ENCODE measurements around the gene ADAM30. TPM values are rescaled to one million over a fixed set of nuclear protein-coding genes. Genes with fewer than 3 reads are reported as not detected.

ADAM30 gene
- total and polyA plus RNA-seq, 2 of the 13 experiments (the other 11 are each of a cell fraction or from before 2014, with no cell fraction given) = not detected

- intact Hi-C loops (cut with micrococcal nuclease; ENCODE audit: unreplicated experiment) = no loop called here
Measured at GRCh38 chr1:119943216-119943615, 46.9 kb upstream of the ADAM30 start.

More at GRCh38 chr1:119943216-119943615, 46.9 kb upstream of the ADAM30 start:
- H3K4me3 ChIP-seq (replicated peaks in 1 of 3; ENCODE audit: insufficient read depth in 1 of 3, low read depth in 2 of 3, low read length in 3 of 3) = no peak overlapping the region
- CTCF ChIA-PET (ENCODE audit: low intra/inter-chr PET ratio, low total read pairs) = no interaction called here
- WGBS (ENCODE audit: low lambda C conversion rate) = 75% methylated on average over 2 of the region's 2 CpGs
- H3K9ac ChIP-seq (ENCODE audit: insufficient read depth, low read depth, low read length) = no peak overlapping the region
- TF ChIP-seq MNT (IDR thresholded peaks at IDR 0.05) (0 out of 2 replicates have a peak, but pooled peaks have one; percentile 8), FOXO4 (CRISPR knock-in tag; conservative IDR thresholded peaks at IDR 0.05) (no peak)
- POLR2A ChIA-PET = no interaction called here
- no peak overlapping the region for H3K27ac ChIP-seq (ENCODE audit: extremely low read length, insufficient read depth, low read length)
- H2AFZ ChIP-seq (ENCODE audit: low read length) = no peak overlapping the region
- ATAC-seq (no peak), FAIRE-seq (no peak), DNase-seq (ENCODE audit: low spot score) (no peak)
- H3K27me3 ChIP-seq (ENCODE audit: control insufficient read depth in 1 of 2, insufficient read depth in 2 of 2, low read length in 2 of 2) = no peaks in the 10 kb centered on the region
- no peaks in the 10 kb centered on the region for H3K4me1 ChIP-seq (ENCODE audit: insufficient read depth, low read length)
- no peaks in the 10 kb centered on the region for H4K20me1 ChIP-seq (ENCODE audit: insufficient read depth, low read length)
- H3K9me3 ChIP-seq (ENCODE audit: low read length) = no peaks in the 10 kb centered on the region
- H3K4me2 ChIP-seq (ENCODE audit: low read depth, low read length) = no peak overlapping the region
- H3K36me3 ChIP-seq (replicated peaks in 1 of 2; ENCODE audit: control insufficient read depth in 1 of 2, insufficient read depth in 2 of 2, low read length in 2 of 2) = peaks cover 2 to 14% of the 10 kb centered on the region in 2 experiments; a peak in 3 of 5 replicates
- H3K79me2 ChIP-seq (ENCODE audit: insufficient read depth, low read length) = no peaks in the 10 kb centered on the region
- no TSS peak for BruUV-seq (replicated peaks)
- in situ Hi-C loops (cut with HindIII; ENCODE audit: extremely low pct_ligation_motif_present, low pct_unique_long_range_greater_than_20kb) = no loop called here

Data from HepG2 (cell line).